Measurements from ENCODE around the gene PRICKLE4. TPM values are rescaled to one million over a fixed set of nuclear protein-coding genes. Genes with fewer than 3 reads are reported as not detected.

The PRICKLE4 gene
- total RNA-seq, 1 experiment from 2014 or later = 0.30 TPM

DNA sequence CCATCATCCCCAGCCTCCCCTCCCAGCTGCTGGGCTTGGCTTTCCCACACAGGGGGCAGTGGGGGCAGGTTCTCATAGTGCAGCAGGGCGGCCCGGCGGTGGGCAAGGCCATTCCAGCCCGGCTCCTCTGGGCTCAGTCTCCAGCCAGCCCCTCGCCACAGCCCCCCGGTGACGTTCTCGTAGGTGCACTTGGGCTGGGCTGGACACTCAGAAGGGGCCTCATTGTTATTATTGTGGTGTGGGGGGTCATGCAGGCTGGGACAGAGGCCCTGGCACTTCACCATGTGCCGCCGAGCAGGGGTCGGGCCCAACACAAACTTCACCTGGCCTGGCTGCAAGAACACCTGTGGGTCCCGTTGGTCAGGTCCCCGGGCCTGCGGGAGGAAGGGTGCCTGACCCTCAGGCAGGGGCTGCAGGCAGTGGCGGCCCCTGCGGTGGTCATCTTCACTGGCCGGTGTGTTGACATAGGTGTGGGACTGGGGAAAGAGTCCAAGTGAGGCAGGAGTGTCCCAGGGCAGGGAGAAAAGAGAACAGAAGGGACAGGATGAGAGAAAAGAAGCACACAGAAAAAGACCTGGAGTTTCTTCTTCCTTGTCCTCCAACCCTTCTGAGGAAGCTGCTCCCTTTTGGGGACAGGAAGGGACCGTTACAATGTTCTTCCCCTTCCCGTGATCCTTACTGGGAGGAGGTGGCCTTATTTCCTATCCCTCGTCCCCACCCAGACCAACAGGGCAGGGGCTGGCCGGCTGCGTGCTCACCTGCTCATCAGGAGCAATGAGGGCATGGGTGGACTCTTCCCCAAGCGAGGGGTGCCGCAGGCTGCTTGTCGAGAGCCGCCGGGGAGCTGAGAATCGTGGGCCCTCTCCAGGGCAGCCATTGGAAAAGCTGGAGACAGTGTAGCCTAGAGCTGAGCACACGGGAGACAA is 9.3 kb upstream of the PRICKLE4 start:
- DNase-seq (ENCODE audit: low read depth) = no peak

GRCh38 chr6:41774841-41775240 is 5.7 kb upstream of the PRICKLE4 start:
- no peak for DNase-seq (ENCODE audit: low read depth)

GRCh38 chr6:41775293-41775882 is 5.2 kb upstream of the PRICKLE4 start:
- DNase-seq (ENCODE audit: low read depth) = no peak

DNA sequence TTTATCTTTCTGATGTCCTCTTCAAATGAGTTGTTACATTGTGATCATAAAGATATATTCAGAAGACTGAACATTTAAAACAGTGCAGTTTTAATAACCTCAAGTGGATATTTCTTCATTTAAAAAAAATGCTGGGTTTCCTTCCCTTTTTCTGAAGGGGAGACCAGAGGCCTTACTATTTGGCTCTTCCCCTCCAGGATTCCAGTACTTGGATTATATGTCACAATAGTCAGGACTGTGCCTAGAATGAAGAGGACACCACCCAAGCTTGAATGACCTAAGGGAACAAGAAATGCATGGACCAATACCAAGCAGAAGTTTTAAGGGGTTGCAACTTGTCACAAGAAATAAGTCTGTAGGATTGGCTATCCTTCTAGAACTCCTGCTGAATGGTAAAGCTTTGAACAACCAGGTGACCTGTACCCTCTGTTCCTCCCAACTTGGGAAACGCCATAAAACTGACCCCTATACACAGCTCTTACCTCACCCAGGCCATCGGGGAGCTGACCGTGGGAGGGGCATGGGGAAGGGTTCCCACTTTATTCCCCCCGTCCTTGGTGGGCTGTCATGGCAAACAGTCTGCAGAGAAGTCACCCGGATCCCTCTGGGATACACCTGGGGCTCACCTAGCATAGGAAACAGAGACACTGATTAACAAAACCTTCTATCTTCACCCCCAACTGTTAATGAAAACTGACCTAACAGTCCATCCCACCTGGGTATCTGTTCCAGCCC is 2.9 kb upstream of the PRICKLE4 start:
- no peak for DNase-seq (ENCODE audit: low read depth)

- no peak for DNase-seq (ENCODE audit: low read depth)
These were observed 1.7 kb upstream of the PRICKLE4 start for GRCh38 chr6:41778895-41779294.

GRCh38 chr6:41779336-41779735 is 1.2 kb upstream of the PRICKLE4 start:
- no peak for DNase-seq (ENCODE audit: low read depth)

- peak; percentile 89 for DNase-seq (ENCODE audit: low read depth)
These were observed 613 bp upstream of the PRICKLE4 start, which contains the start of gene FRS3 for GRCh38 chr6:41779788-41780550. FRS3 (minus strand) TSS chr6:41779900; CDS start chr6:41776987, 2,913 bp downstream.

DNA sequence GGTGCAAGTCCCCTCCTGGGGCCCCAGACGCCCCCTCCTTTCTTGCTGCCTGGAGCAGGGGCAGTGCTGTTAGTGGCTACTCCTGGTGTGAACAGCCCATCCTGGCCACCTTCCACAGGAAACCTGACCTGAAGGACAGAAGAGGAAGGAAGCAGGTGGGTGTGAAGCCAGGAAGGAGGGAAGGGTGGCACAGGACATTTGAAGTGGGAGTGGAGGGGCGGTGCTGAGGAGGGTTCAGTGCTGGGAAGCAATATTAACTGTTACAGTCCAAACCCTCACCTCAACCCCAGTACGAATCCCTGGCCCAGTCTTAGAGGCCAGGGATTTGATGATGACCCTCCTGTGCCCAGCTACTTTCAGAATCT is 766 bp downstream of the PRICKLE4 start:
- DNase-seq (ENCODE audit: low read depth) = peak; percentile 21

GRCh38 chr6:41783106-41783780 is 2.7 kb downstream of the PRICKLE4 start:
- DNase-seq (ENCODE audit: low read depth) = no peak

DNA sequence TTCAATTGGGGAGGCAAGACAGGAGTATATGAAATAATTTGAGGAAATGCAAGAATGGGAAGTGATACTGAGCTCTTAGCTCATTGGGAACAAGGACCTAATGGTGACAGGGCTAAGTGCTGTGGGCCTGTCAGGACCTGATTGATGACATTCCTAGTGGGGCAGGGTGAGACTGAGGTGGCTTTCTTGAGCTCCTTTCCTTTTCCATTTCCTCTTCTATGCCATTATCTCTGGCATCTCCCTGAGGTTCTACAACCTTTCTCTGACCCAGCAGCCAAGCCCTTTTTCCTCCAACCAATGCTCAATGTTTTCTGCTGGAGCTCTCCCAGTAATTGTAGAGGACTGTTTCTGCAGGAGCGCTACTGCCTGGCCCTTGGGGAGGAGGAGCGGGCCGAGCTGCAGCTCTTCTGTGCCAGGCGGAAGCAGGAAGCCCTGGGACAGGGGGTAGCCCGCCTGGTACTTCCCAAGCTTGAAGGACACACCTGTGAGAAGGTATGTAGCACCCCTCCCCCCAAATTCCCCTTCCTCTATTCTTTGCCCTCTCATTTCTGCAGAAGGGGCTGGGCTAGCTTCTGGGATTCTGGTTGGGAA is 4.1 kb downstream of the PRICKLE4 start:
- peak; percentile 32 for DNase-seq (ENCODE audit: low read depth)

DNA sequence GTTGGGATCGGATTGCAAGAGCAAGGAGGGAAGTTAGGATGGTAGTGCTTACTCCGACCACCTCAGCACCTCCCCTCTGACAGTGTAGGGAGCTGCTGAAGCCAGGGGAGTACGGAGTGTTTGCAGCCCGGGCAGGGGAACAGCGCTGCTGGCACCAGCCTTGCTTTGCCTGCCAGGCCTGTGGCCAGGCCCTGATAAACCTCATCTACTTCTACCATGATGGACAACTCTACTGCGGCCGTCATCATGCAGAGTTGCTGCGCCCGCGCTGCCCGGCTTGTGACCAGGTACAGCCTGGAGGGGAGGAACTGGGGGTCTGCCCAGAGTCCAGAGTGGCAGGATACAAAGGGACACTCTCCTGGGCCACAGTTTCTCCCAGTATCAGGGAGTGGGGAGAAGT is 4.7 kb downstream of the PRICKLE4 start:
- DNase-seq (ENCODE audit: low read depth) = no peak

GRCh38 chr6:41785689-41786450 is 5.3 kb downstream of the PRICKLE4 start:
- peak; percentile 23 for DNase-seq (ENCODE audit: low read depth)

DNA sequence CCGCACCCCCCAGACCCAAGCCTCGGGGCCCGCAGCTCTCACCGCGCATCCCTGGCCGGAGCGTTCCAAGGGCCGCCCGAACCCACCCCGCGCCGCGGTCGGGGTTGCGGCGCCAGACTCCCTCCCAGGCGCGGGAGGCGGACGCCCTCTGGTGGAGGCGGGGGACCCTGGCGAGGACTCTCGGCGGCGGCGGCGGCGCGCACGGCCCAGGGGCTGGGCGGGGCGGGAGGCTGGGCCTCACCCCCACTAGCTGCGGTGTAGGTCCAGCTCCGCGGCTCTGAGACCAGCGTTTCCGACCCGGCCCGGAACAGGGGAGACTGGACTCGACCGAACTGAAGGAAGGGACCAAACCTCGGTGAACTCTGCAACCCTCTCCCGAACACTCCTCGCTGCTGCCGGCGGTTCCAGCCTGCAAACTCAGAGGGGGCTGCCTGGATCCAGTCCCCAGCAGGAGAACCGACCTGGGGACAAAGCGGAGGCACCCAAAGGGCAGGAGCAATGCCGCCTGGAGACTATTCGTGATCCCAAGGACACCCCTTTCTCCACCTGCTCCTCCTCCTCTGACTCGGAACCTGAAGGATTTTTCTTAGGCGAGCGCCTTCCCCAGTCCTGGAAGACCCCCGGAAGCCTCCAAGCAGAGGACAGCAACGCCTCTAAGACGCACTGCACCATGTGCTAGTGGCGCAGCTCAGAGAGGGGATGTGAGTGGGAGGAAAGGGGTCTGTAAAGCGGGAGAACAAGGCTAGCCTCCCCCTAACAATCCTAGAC is 6.1 kb downstream of the PRICKLE4 start:
- peak; percentile 82 for DNase-seq (ENCODE audit: low read depth)

DNA sequence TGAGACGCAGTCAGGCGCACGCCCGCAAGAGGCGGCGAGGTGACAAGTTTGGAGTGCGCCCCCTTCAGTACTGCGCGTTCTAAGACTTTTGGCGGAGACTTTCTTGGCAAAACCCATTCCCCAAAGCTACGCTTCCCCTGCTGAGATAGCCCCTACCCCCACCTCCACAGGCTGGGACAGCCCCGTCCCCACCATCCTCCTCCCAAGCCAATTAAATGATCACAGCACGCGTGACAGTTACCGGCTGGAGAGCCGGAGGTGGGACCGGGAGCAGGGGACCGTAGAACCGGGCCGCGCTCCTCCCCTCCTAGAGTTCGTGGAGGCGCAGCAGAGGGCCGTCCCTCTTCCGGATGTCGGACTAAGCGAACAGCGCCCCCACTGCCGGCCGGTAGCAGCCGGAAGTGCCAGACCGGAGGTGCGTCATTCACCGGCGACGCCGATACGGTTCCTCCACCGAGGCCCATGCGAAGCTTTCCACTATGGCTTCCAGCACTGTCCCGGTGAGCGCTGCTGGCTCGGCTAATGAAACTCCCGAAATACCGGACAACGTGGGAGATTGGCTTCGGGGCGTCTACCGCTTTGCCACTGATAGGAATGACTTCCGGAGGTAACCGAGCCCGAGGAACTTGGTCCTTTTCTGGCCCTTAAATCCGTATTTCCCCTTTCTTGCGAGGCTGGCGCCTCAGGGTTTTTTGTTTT is 6.8 kb downstream of the PRICKLE4 start, which contains the start of gene TOMM6:
Gene TOMM6, plus strand, starts transcription at position 476 of the 699 bp plus-strand sequence. Its CDS starts 4 bp downstream, at position 480.
- DNase-seq (ENCODE audit: low read depth) = peak; percentile 93

DNA sequence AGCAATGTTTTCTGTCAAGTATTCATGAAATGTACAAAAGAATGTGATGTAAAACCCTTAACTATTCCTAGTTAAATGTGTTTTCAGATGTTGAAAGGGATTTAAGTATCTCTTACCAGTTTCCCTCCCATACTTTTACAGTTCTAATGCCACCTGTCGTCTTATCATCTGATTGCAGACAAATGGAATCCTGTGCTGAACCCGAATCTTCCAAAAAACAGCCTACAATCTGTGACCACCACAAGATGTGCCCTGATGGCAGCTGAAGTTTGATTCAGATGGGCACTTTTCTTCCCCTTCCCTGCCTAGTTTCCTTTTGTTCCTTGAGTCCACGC is 8.8 kb downstream of the PRICKLE4 start:
- DNase-seq (ENCODE audit: low read depth) = no peak

- DNase-seq (ENCODE audit: low read depth) = no peak
These were observed 9.5 kb downstream of the PRICKLE4 start for GRCh38 chr6:41790045-41790444.

GRCh38 chr6:41791305-41791704 is 10.7 kb downstream of the PRICKLE4 start:
- no peak for DNase-seq (ENCODE audit: low read depth)

GRCh38 chr6:41791984-41792383 is 11.4 kb downstream of the PRICKLE4 start:
- DNase-seq (ENCODE audit: low read depth) = no peak

- DNase-seq (ENCODE audit: low read depth) = no peak
These were observed 15.9 kb downstream of the PRICKLE4 start for GRCh38 chr6:41796474-41796873.

All from M059J (cell line).